ENCODE data around the gene RAP1GAP2.

Gene RAP1GAP2

DNA sequence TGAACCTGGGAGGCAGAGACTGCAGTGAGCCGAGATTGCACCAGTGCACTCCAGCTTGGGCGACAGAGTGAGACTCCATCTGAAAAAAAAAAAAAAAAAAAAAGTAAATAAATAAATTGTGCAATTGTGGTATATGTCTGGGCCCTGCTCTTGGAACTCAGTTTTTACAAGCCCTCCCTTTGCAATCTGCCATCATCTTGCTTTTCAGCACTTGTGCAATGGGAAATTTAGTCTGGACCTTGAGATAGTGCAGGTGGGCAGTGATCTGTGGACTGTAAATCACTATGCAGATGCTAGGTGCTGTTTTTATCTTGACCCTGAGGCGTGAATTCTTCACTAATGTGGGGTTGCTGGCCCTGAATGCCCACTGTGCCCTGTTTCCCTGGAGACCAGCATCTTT, 6.5 kb upstream of the RAP1GAP2 start:
- WGBS: 95% methylated on average over 2 of the region's 3 CpGs
- Histone ChIP-seq H3K9ac (ENCODE audit: low read depth, low read length) (no peak overlapping the region), H3K36me3 (ENCODE audit: insufficient read depth, low read length) (no peaks in the 10 kb centered on the region), H3K9me3 (ENCODE audit: insufficient read depth, low read depth, low read length) (no peaks in the 10 kb centered on the region), H3K4me1 (ENCODE audit: insufficient read depth, low read length) (0 out of 2 replicates have a peak, but pooled peaks cover 4% of the 10 kb centered on the region), H3K27ac (ENCODE audit: low read depth, low read length) (no peak overlapping the region), H3K27me3 (ENCODE audit: insufficient read depth, low read length) (no peaks in the 10 kb centered on the region; the same call in 1 of the 2 replicates), H3K4me3 (ENCODE audit: low read length) (no peak overlapping the region)

DNA sequence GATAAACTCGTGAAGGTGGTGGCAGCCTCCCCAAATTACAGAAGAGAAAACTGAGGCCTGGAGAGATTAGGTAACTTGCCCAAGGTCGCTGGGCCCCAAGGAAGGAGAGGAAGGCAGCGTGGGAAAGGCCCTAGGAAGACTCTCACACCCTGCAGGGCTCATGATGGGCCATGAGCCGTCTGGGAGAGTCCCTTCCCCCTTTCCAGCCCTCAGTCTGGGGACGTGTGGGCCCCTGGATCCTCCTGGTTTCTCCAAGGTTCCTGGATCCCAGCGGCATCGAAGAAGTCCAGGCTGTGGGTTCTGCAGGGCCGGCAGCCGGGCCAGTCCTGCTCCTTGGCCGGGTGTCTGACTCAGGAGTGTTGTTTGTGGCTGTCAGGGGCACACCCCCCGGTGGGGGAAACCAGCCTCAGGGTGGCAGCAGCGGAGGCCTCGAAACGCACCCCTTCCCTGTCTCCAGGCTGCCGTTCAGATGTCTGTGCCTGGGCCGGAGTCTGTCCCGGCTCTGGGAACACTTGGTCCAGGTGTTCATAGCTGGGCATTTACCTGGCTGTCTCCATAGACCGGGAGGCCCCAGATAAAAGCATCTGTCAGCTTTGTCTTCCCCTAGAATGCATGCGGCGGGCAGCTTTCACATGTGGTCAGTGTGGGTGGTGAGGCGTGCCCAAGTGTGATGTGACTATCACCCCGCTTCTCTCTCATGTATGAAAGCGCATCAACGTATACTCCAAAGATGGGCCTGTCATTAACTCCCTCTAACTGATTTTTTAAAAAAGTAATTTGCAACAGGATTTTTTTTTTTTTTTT, 3.7 kb upstream of the RAP1GAP2 start:
- H3K27ac ChIP-seq (ENCODE audit: low read depth, low read length): no peak overlapping the region
- WGBS: 77% methylated on average over 23 of the region's 24 CpGs
- no peaks in the 10 kb centered on the region for H3K9me3 ChIP-seq (ENCODE audit: insufficient read depth, low read depth, low read length)
- H3K9ac ChIP-seq (ENCODE audit: low read depth, low read length): no peak overlapping the region
- H3K4me3 ChIP-seq (ENCODE audit: low read length): no peak overlapping the region
- H3K4me1 ChIP-seq (ENCODE audit: insufficient read depth, low read length): no peaks in the 10 kb centered on the region
- no peaks in the 10 kb centered on the region; the same call in 1 of the 2 replicates for H3K27me3 ChIP-seq (ENCODE audit: insufficient read depth, low read length)
- no peaks in the 10 kb centered on the region for H3K36me3 ChIP-seq (ENCODE audit: insufficient read depth, low read length)

- no peak overlapping the region for H3K4me3 ChIP-seq (ENCODE audit: low read length)
- no peaks in the 10 kb centered on the region for H3K9me3 ChIP-seq (ENCODE audit: insufficient read depth, low read depth, low read length)
- peaks cover 11% of the 10 kb centered on the region for H3K4me1 ChIP-seq (ENCODE audit: insufficient read depth, low read length)
- H3K27me3 ChIP-seq (ENCODE audit: insufficient read depth, low read length): no peaks in the 10 kb centered on the region; the same call in 1 of the 2 replicates
- H3K27ac ChIP-seq (ENCODE audit: low read depth, low read length): no peak overlapping the region
- no peak overlapping the region for H3K9ac ChIP-seq (ENCODE audit: low read depth, low read length)
- H3K36me3 ChIP-seq (ENCODE audit: insufficient read depth, low read length): no peaks in the 10 kb centered on the region
- 92% methylated on average over 5 of the region's 6 CpGs for WGBS
Observed at GRCh38 chr17:2794111-2794803, 2.0 kb upstream of the RAP1GAP2 start.

DNA sequence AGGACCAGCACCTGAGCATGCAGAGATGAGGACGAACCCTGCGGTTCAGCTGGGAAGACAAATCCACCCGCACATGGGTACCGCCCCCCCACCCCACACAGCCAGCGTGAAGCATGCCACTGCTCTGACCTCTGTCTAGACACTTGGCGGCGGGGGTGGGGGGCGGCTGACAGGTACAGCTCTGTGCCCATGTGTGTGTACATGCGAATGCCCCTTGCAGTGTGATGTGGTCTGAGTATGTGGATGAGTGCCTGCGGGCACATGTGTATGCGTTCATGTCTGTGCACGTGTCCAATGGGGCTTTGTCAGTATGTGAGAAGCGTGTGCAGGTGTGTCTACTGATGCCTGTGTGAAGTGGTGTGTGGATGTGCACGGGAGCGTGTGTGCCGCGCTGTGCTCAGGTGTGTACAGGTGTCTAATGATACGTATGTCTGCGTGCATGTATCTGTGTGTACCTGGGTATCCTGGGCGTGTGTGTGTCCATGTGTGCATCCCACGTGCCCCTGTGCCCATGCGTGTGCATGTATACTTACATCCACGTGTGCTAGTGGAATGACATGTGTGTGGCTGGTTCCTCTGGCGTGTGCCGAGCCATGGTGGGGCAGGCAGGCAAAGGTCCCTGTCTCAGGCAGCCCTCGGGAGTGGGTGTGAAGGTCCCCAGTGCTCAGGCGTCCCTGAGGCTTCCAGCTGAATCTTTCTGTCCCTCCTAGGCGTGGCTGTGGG, 636 bp upstream of the RAP1GAP2 start:
- Histone ChIP-seq H3K4me3 (ENCODE audit: low read length) (no peak overlapping the region), H3K27ac (ENCODE audit: low read depth, low read length) (no peak overlapping the region), H3K36me3 (ENCODE audit: insufficient read depth, low read length) (no peaks in the 10 kb centered on the region), H3K9me3 (ENCODE audit: insufficient read depth, low read depth, low read length) (no peaks in the 10 kb centered on the region), H3K4me1 (ENCODE audit: insufficient read depth, low read length) (peaks cover 11% of the 10 kb centered on the region), H3K27me3 (ENCODE audit: insufficient read depth, low read length) (no peaks in the 10 kb centered on the region; the same call in 1 of the 2 replicates), H3K9ac (ENCODE audit: low read depth, low read length) (no peak overlapping the region)
- 92% methylated on average over 28 of the region's 28 CpGs for WGBS

DNA sequence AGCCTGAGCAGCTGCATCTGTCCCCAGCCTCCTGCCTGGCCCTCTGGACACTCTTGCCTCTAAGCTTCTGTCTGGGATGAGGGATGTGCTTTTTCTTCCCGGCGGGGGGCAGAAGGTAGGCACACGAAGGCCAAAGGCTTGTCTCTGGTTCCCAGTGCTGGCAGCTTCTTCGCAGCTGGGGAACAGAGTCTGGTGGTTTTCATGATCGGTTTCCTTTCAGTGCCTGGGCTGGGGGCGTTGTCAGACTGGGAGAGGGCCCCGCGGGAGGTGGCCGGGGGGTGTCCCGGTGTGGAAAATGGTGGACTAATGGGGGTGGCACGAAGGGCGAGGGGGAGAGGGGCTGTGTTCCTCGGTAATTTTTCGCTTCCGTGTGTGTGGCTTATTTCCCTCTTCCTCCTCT, 988 bp downstream of the RAP1GAP2 start:
- H3K27me3 ChIP-seq (ENCODE audit: insufficient read depth, low read length): no peaks in the 10 kb centered on the region; the same call in 1 of the 2 replicates
- 90% methylated on average over 15 of the region's 15 CpGs for WGBS
- no peak overlapping the region for H3K4me3 ChIP-seq (ENCODE audit: low read length)
- H3K4me1 ChIP-seq (ENCODE audit: insufficient read depth, low read length): peaks cover 11% of the 10 kb centered on the region
- H3K36me3 ChIP-seq (ENCODE audit: insufficient read depth, low read length): no peaks in the 10 kb centered on the region
- no peaks in the 10 kb centered on the region for H3K9me3 ChIP-seq (ENCODE audit: insufficient read depth, low read depth, low read length)
- no peak overlapping the region for H3K9ac ChIP-seq (ENCODE audit: low read depth, low read length)
- no peak overlapping the region for H3K27ac ChIP-seq (ENCODE audit: low read depth, low read length)

DNA sequence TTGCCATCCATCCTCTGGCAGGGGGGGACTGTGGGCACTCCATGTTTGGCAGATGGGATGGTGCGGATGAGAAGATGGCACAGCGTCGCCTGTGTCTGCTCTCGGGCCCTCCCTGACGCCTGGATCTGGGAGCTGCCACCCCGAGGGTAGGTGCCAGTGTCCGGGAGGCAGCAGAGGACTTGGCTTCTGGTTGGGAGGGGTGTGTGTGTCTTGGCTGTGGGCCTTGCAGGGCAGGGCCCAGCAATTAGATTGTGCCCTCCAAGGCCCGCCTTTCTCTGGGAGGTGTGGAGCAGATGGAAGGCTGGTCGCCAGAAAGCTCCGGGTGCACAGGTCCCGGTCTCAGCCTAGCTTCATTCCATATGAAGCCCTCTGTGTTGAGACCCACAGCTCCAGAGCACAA, 1.4 kb downstream of the RAP1GAP2 start:
- no peak overlapping the region for H3K4me3 ChIP-seq (ENCODE audit: low read length)

GRCh38 chr17:2798188-2798587, 1.9 kb downstream of the RAP1GAP2 start:
- Histone ChIP-seq H3K27ac (ENCODE audit: low read depth, low read length) (no peak overlapping the region), H3K9me3 (ENCODE audit: insufficient read depth, low read depth, low read length) (no peaks in the 10 kb centered on the region), H3K27me3 (ENCODE audit: insufficient read depth, low read length) (no peaks in the 10 kb centered on the region; the same call in 1 of the 2 replicates), H3K9ac (ENCODE audit: low read depth, low read length) (no peak overlapping the region), H3K4me3 (ENCODE audit: low read length) (no peak overlapping the region), H3K36me3 (ENCODE audit: insufficient read depth, low read length) (no peaks in the 10 kb centered on the region), H3K4me1 (ENCODE audit: insufficient read depth, low read length) (peaks cover 11% of the 10 kb centered on the region)
- 84% methylated on average over 11 of the region's 11 CpGs for WGBS

More for the DNA sequence above, 1.4 kb downstream of the RAP1GAP2 start:
- 93% methylated on average over 11 of the region's 11 CpGs for WGBS
- Histone ChIP-seq H3K4me1 (ENCODE audit: insufficient read depth, low read length) (peaks cover 11% of the 10 kb centered on the region), H3K27ac (ENCODE audit: low read depth, low read length) (no peak overlapping the region), H3K9me3 (ENCODE audit: insufficient read depth, low read depth, low read length) (no peaks in the 10 kb centered on the region), H3K27me3 (ENCODE audit: insufficient read depth, low read length) (no peaks in the 10 kb centered on the region; the same call in 1 of the 2 replicates), H3K9ac (ENCODE audit: low read depth, low read length) (no peak overlapping the region), H3K36me3 (ENCODE audit: insufficient read depth, low read length) (no peaks in the 10 kb centered on the region)

DNA sequence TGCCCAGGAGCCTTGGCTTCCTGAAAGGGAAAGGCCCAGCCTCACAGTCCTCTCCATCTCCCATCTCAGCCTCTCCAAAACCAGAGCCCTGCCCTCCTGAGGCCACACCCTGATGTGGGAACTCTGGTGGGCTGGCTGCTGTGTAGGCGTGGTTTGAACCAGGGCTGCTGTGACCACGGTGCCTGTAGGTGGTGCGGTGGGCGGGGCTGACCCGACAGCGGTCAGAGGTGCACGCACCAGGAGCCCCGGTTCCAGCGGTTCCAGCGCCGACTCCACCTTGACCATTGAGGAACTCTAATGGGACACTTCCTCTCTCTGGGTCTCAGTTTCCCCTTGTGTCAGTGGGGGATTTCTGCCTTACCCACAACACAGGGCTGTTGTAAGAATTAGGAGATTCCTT, 2.4 kb downstream of the RAP1GAP2 start:
- no peak overlapping the region for H3K27ac ChIP-seq (ENCODE audit: low read depth, low read length)
- H3K27me3 ChIP-seq (ENCODE audit: insufficient read depth, low read length): no peaks in the 10 kb centered on the region; the same call in 1 of the 2 replicates
- H3K4me3 ChIP-seq (ENCODE audit: low read length): no peak overlapping the region
- H3K9me3 ChIP-seq (ENCODE audit: insufficient read depth, low read depth, low read length): no peaks in the 10 kb centered on the region
- H3K9ac ChIP-seq (ENCODE audit: low read depth, low read length): no peak overlapping the region
- WGBS: 23% methylated on average over 11 of the region's 11 CpGs
- H3K36me3 ChIP-seq (ENCODE audit: insufficient read depth, low read length): no peaks in the 10 kb centered on the region
- peaks cover 11% of the 10 kb centered on the region for H3K4me1 ChIP-seq (ENCODE audit: insufficient read depth, low read length)

DNA sequence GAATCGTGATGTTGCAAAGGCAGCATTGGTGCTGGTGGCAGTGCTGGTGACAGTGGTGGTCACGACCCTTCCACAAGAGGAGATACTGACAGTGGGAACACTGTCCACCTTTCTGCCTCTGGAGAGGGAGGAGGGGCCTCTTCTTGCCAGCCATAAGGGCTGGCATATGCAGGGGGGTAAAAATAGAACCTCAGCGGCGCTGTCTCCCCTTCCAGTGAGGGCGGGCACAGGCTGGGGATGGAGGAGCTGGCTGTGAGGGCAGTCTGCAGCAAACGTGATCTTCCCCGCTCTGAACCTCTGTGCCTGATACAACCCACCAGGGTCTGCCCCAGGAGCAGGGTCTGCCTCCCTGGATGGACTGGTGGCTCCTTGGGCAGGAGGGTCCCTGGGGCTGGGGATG, 3.4 kb downstream of the RAP1GAP2 start:
- 93% methylated on average over 7 of the region's 7 CpGs for WGBS
- Histone ChIP-seq H3K4me3 (ENCODE audit: low read length) (no peak overlapping the region), H3K27me3 (ENCODE audit: insufficient read depth, low read length) (no peaks in the 10 kb centered on the region; the same call in 1 of the 2 replicates), H3K4me1 (ENCODE audit: insufficient read depth, low read length) (peaks cover 11% of the 10 kb centered on the region), H3K9ac (ENCODE audit: low read depth, low read length) (no peak overlapping the region), H3K9me3 (ENCODE audit: insufficient read depth, low read depth, low read length) (no peaks in the 10 kb centered on the region), H3K27ac (ENCODE audit: low read depth, low read length) (no peak overlapping the region), H3K36me3 (ENCODE audit: insufficient read depth, low read length) (no peaks in the 10 kb centered on the region)

DNA sequence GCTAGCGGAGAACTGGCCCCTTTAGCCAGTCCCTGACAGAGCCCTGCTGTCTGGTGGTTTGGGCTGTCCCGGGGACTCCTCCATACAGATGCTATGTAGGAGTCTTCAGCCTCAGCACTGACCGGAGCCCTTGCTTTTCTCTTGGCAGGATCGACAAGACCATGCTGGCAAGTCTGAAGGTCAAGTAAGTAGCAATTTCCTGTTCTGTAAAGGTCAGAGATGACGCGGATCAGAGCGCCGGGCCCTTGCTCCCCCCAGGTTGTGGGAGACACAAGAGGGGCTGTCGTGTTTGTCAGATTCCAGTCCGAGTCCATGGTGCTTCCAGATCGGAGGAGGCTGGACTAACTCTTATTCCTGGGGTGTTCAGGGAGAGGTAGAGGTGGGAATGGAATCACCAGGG, 4.1 kb downstream of the RAP1GAP2 start:
- 90% methylated on average over 11 of the region's 11 CpGs for WGBS
- Histone ChIP-seq H3K4me3 (ENCODE audit: low read length) (no peak overlapping the region), H3K36me3 (ENCODE audit: insufficient read depth, low read length) (no peaks in the 10 kb centered on the region), H3K9me3 (ENCODE audit: insufficient read depth, low read depth, low read length) (no peaks in the 10 kb centered on the region), H3K27me3 (ENCODE audit: insufficient read depth, low read length) (no peaks in the 10 kb centered on the region), H3K9ac (ENCODE audit: low read depth, low read length) (no peak overlapping the region), H3K4me1 (ENCODE audit: insufficient read depth, low read length) (peaks cover 11% of the 10 kb centered on the region), H3K27ac (ENCODE audit: low read depth, low read length) (no peak overlapping the region)

DNA sequence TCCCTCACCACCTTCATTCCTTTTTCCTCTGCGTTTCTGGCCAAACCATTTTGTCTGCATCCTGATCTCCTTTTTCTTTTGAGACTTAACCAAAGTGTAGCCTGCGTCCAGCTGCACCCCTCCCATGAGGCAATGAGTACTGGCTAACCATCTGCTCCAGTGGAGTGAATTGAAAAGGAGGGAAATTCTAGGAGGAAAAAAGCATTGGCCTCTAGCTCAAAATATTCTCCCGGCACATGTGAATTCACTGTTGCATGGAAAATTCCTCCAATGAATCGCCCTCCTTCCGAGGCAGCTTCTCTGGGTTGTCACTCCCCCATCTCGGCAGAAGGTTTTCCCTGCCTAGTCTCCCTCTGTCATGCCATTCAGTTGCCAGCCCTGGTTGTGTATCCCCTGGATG, 5.6 kb downstream of the RAP1GAP2 start:
- Histone ChIP-seq H3K4me3 (ENCODE audit: low read length) (no peak overlapping the region), H3K36me3 (ENCODE audit: insufficient read depth, low read length) (no peaks in the 10 kb centered on the region), H3K27me3 (ENCODE audit: insufficient read depth, low read length) (no peaks in the 10 kb centered on the region), H3K9ac (ENCODE audit: low read depth, low read length) (no peak overlapping the region), H3K9me3 (ENCODE audit: insufficient read depth, low read depth, low read length) (no peaks in the 10 kb centered on the region), H3K27ac (ENCODE audit: low read depth, low read length) (no peak overlapping the region), H3K4me1 (ENCODE audit: insufficient read depth, low read length) (peaks cover 11% of the 10 kb centered on the region)
- WGBS: 85% methylated on average over 6 of the region's 6 CpGs

Measured in HUES64 (cell line).